ENCODE data around the gene BTNL2.
"Not testable (repeated sequence)": the region's sequence is repeated elsewhere in the genome, so short reads cannot be mapped to it uniquely, and the experiment has no call there.

Gene BTNL2

GRCh38 chr6:32436186-32436585, 29.2 kb upstream of the BTNL2 start:
- Histone ChIP-seq H3K4me1 (ENCODE audit: insufficient read depth, low read length) (peaks cover 3% of the 10 kb centered on the region; the same call in 1 of the 2 replicates), H3K9me3 (ENCODE audit: insufficient read depth, low read depth, low read length) (peaks cover 5% of the 10 kb centered on the region), H3K4me3 (ENCODE audit: low read length) (no peak overlapping the region), H3K27me3 (ENCODE audit: insufficient read depth, low read length) (no peaks in the 10 kb centered on the region), H3K27ac (ENCODE audit: low read depth, low read length) (no peak overlapping the region), H3K9ac (ENCODE audit: low read depth, low read length) (no peak overlapping the region), H3K36me3 (ENCODE audit: insufficient read depth, low read length) (no peaks in the 10 kb centered on the region)
- WGBS = 61% methylated on average over 2 of the region's 4 CpGs

GRCh38 chr6:32433950-32434349, 27.0 kb upstream of the BTNL2 start:
- H3K4me3 ChIP-seq (ENCODE audit: low read length); H3K4me1 ChIP-seq (ENCODE audit: insufficient read depth, low read length); H3K9me3 ChIP-seq (ENCODE audit: insufficient read depth, low read depth, low read length); H3K27ac ChIP-seq (ENCODE audit: low read depth, low read length); H3K27me3 ChIP-seq (ENCODE audit: insufficient read depth, low read length); H3K36me3 ChIP-seq (ENCODE audit: insufficient read depth, low read length); H3K9ac ChIP-seq (ENCODE audit: low read depth, low read length): not testable (repeated sequence)
- WGBS = 100% methylated on average over 1 of the region's 1 CpG

- Histone ChIP-seq H3K27ac (ENCODE audit: low read depth, low read length) (no peak overlapping the region), H3K27me3 (ENCODE audit: insufficient read depth, low read length) (no peaks in the 10 kb centered on the region), H3K36me3 (ENCODE audit: insufficient read depth, low read length) (no peaks in the 10 kb centered on the region), H3K4me1 (ENCODE audit: insufficient read depth, low read length) (no peaks in the 10 kb centered on the region), H3K4me3 (ENCODE audit: low read length) (no peak overlapping the region), H3K9ac (ENCODE audit: low read depth, low read length) (no peak overlapping the region), H3K9me3 (ENCODE audit: insufficient read depth, low read depth, low read length) (no peaks in the 10 kb centered on the region; the same call in 1 of the 2 replicates)
- no CpG with 5 or more reads among the region's 1 CpG for WGBS
These were observed 25.1 kb upstream of the BTNL2 start for GRCh38 chr6:32432050-32432450.

GRCh38 chr6:32431142-32431541, 24.2 kb upstream of the BTNL2 start:
- H3K36me3 ChIP-seq (ENCODE audit: insufficient read depth, low read length) = no peaks in the 10 kb centered on the region
- H3K9me3 ChIP-seq (ENCODE audit: insufficient read depth, low read depth, low read length) = no peaks in the 10 kb centered on the region; the same call in 1 of the 2 replicates
- no peak overlapping the region for H3K4me3 ChIP-seq (ENCODE audit: low read length)
- no peak overlapping the region for H3K9ac ChIP-seq (ENCODE audit: low read depth, low read length)
- no peak overlapping the region for H3K27ac ChIP-seq (ENCODE audit: low read depth, low read length)
- no peaks in the 10 kb centered on the region for H3K27me3 ChIP-seq (ENCODE audit: insufficient read depth, low read length)
- H3K4me1 ChIP-seq (ENCODE audit: insufficient read depth, low read length) = no peaks in the 10 kb centered on the region
- WGBS = 85% methylated on average over 3 of the region's 3 CpGs

- Histone ChIP-seq H3K4me1 (ENCODE audit: insufficient read depth, low read length) (no peaks in the 10 kb centered on the region), H3K9me3 (ENCODE audit: insufficient read depth, low read depth, low read length) (no peaks in the 10 kb centered on the region; the same call in none of the 2 replicates), H3K4me3 (ENCODE audit: low read length) (no peak overlapping the region), H3K36me3 (ENCODE audit: insufficient read depth, low read length) (no peaks in the 10 kb centered on the region), H3K27ac (ENCODE audit: low read depth, low read length) (no peak overlapping the region), H3K9ac (ENCODE audit: low read depth, low read length) (no peak overlapping the region), H3K27me3 (ENCODE audit: insufficient read depth, low read length) (no peaks in the 10 kb centered on the region)
- WGBS = 72% methylated on average over 3 of the region's 3 CpGs
These were observed 23.2 kb upstream of the BTNL2 start for GRCh38 chr6:32430179-32430578.

GRCh38 chr6:32427934-32428474, 21.0 kb upstream of the BTNL2 start:
- Histone ChIP-seq H3K36me3 (ENCODE audit: insufficient read depth, low read length) (no peaks in the 10 kb centered on the region), H3K9ac (ENCODE audit: low read depth, low read length) (no peak overlapping the region), H3K4me1 (ENCODE audit: insufficient read depth, low read length) (no peaks in the 10 kb centered on the region), H3K9me3 (ENCODE audit: insufficient read depth, low read depth, low read length) (peaks cover 4% of the 10 kb centered on the region), H3K27me3 (ENCODE audit: insufficient read depth, low read length) (no peaks in the 10 kb centered on the region), H3K4me3 (ENCODE audit: low read length) (no peak overlapping the region), H3K27ac (ENCODE audit: low read depth, low read length) (no peak overlapping the region)
- WGBS = 86% methylated on average over 4 of the region's 4 CpGs

- no peaks in the 10 kb centered on the region; the same call in 1 of the 2 replicates for H3K27me3 ChIP-seq (ENCODE audit: insufficient read depth, low read length)
These were observed 20.2 kb upstream of the BTNL2 start for GRCh38 chr6:32427218-32427617.

GRCh38 chr6:32426338-32426737, 19.4 kb upstream of the BTNL2 start:
- WGBS = 76% methylated on average over 4 of the region's 4 CpGs
- no peak overlapping the region for H3K9ac ChIP-seq (ENCODE audit: low read depth, low read length)
- H3K27ac ChIP-seq (ENCODE audit: low read depth, low read length) = no peak overlapping the region
- H3K9me3 ChIP-seq (ENCODE audit: insufficient read depth, low read depth, low read length) = peaks cover 4% of the 10 kb centered on the region
- no peaks in the 10 kb centered on the region for H3K4me1 ChIP-seq (ENCODE audit: insufficient read depth, low read length)
- no peak overlapping the region for H3K4me3 ChIP-seq (ENCODE audit: low read length)
- no peaks in the 10 kb centered on the region for H3K36me3 ChIP-seq (ENCODE audit: insufficient read depth, low read length)
- no peaks in the 10 kb centered on the region; the same call in 1 of the 2 replicates for H3K27me3 ChIP-seq (ENCODE audit: insufficient read depth, low read length)

More at GRCh38 chr6:32427218-32427617, 20.2 kb upstream of the BTNL2 start:
- Histone ChIP-seq H3K36me3 (ENCODE audit: insufficient read depth, low read length) (no peaks in the 10 kb centered on the region), H3K9ac (ENCODE audit: low read depth, low read length) (no peak overlapping the region), H3K4me3 (ENCODE audit: low read length) (no peak overlapping the region), H3K9me3 (ENCODE audit: insufficient read depth, low read depth, low read length) (peaks cover 4% of the 10 kb centered on the region), H3K27ac (ENCODE audit: low read depth, low read length) (no peak overlapping the region), H3K4me1 (ENCODE audit: insufficient read depth, low read length) (no peaks in the 10 kb centered on the region)
- 93% methylated on average over 1 of the region's 1 CpG for WGBS

- H3K36me3 ChIP-seq (ENCODE audit: insufficient read depth, low read length) = no peaks in the 10 kb centered on the region
- H3K9ac ChIP-seq (ENCODE audit: low read depth, low read length) = no peak overlapping the region
- WGBS = 94% methylated on average over 2 of the region's 3 CpGs
- no peak overlapping the region for H3K4me3 ChIP-seq (ENCODE audit: low read length)
- H3K27ac ChIP-seq (ENCODE audit: low read depth, low read length) = no peak overlapping the region
- peaks cover 4% of the 10 kb centered on the region for H3K9me3 ChIP-seq (ENCODE audit: insufficient read depth, low read depth, low read length)
- no peaks in the 10 kb centered on the region; the same call in 1 of the 2 replicates for H3K27me3 ChIP-seq (ENCODE audit: insufficient read depth, low read length)
- no peaks in the 10 kb centered on the region for H3K4me1 ChIP-seq (ENCODE audit: insufficient read depth, low read length)
These were observed 17.8 kb upstream of the BTNL2 start for GRCh38 chr6:32424589-32425300.

- Histone ChIP-seq H3K9ac (ENCODE audit: low read depth, low read length) (no peak overlapping the region), H3K36me3 (ENCODE audit: insufficient read depth, low read length) (no peaks in the 10 kb centered on the region), H3K9me3 (ENCODE audit: insufficient read depth, low read depth, low read length) (no peaks in the 10 kb centered on the region), H3K4me3 (ENCODE audit: low read length) (no peak overlapping the region), H3K4me1 (ENCODE audit: insufficient read depth, low read length) (no peaks in the 10 kb centered on the region), H3K27ac (ENCODE audit: low read depth, low read length) (no peak overlapping the region), H3K27me3 (ENCODE audit: insufficient read depth, low read length) (peaks cover 14% of the 10 kb centered on the region)
- 86% methylated on average over 2 of the region's 3 CpGs for WGBS
These were observed 9.1 kb upstream of the BTNL2 start for GRCh38 chr6:32416036-32416435.

- 18% methylated on average over 13 of the region's 13 CpGs for WGBS
- no peak overlapping the region for H3K27ac ChIP-seq (ENCODE audit: low read depth, low read length)
- H3K27me3 ChIP-seq (ENCODE audit: insufficient read depth, low read length) = peaks cover 14% of the 10 kb centered on the region
- H3K4me1 ChIP-seq (ENCODE audit: insufficient read depth, low read length) = no peaks in the 10 kb centered on the region
- H3K9me3 ChIP-seq (ENCODE audit: insufficient read depth, low read depth, low read length) = no peaks in the 10 kb centered on the region
- no peak overlapping the region for H3K9ac ChIP-seq (ENCODE audit: low read depth, low read length)
- H3K36me3 ChIP-seq (ENCODE audit: insufficient read depth, low read length) = no peaks in the 10 kb centered on the region
- H3K4me3 ChIP-seq (ENCODE audit: low read length) = peak overlapping the region; percentile 39
These were observed 8.6 kb upstream of the BTNL2 start for GRCh38 chr6:32415521-32416019.

All from HUES64 (cell line).